ENCODE results near the gene APAF1. TPM values are rescaled to one million over a fixed set of nuclear protein-coding genes. Genes with fewer than 3 reads are reported as not detected.

The APAF1 gene
- total RNA-seq, 4 donors from 2014 or later: 9.1 to 10.9 (median 10.0) TPM

- intact Hi-C loops (cut with DNase I): loop anchor here (2.0 kb wide), 1 partner anchor 53 kb away; the partner anchor contains the start of gene SLC25A3
- Histone ChIP-seq H3K4me3 (peak overlapping the region; percentile 73 to 97 (median 92)), H3K27me3 (no peaks in the 10 kb centered on the region), H3K36me3 (peaks cover 9 to 22% (median 16%) of the 10 kb centered on the region in 4 donors), H3K4me1 (peaks cover 8 to 33% (median 31%) of the 10 kb centered on the region in 4 donors), H3K9me3 (no peaks in the 10 kb centered on the region), H3K27ac (replicated peaks in 1 of 4) (peak overlapping the region; percentile 83 to 89 (median 86))
- WGBS: 1% methylated on average over 10 of the region's 24 CpGs
- TF ChIP-seq EP300 (IDR thresholded peaks at IDR 0.05): no peak
- TF ChIP-seq POLR2A (IDR thresholded peaks at IDR 0.05; ENCODE audit: low read depth): no peak
- TF ChIP-seq, protein P1, sequence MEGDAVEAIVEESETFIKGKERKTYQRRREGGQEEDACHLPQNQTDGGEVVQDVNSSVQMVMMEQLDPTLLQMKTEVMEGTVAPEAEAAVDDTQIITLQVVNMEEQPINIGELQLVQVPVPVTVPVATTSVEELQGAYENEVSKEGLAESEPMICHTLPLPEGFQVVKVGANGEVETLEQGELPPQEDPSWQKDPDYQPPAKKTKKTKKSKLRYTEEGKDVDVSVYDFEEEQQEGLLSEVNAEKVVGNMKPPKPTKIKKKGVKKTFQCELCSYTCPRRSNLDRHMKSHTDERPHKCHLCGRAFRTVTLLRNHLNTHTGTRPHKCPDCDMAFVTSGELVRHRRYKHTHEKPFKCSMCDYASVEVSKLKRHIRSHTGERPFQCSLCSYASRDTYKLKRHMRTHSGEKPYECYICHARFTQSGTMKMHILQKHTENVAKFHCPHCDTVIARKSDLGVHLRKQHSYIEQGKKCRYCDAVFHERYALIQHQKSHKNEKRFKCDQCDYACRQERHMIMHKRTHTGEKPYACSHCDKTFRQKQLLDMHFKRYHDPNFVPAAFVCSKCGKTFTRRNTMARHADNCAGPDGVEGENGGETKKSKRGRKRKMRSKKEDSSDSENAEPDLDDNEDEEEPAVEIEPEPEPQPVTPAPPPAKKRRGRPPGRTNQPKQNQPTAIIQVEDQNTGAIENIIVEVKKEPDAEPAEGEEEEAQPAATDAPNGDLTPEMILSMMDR (IDR thresholded peaks at IDR 0.05): no peak
- no peak for TF ChIP-seq POLR2AphosphoS5 (IDR thresholded peaks at IDR 0.05)
- DNase-seq (ENCODE audit: extremely low spot score): no peak
Measured at GRCh38 chr12:98645572-98646067, 530 bp downstream of the APAF1 start.

GRCh38 chr12:98646294-98647090 lies 1.4 kb downstream of the APAF1 start:
- TF ChIP-seq POLR2A (IDR thresholded peaks at IDR 0.05; ENCODE audit: low read depth) (no peak), POLR2AphosphoS5 (IDR thresholded peaks at IDR 0.05) (no peak), EP300 (IDR thresholded peaks at IDR 0.05) (no peak)
- TF ChIP-seq, protein P1 (IDR thresholded peaks at IDR 0.05): peak in 1 of 3 experiments; percentile 24
- intact Hi-C loops (cut with DNase I): no loop called here
- Histone ChIP-seq H3K27ac (replicated peaks in 1 of 4) (no peak overlapping the region), H3K27me3 (no peaks in the 10 kb centered on the region), H3K4me3 (peak overlapping the region; percentile 73 to 97 (median 92)), H3K36me3 (peaks cover 12 to 29% (median 20%) of the 10 kb centered on the region in 4 donors), H3K9me3 (no peaks in the 10 kb centered on the region), H3K4me1 (peaks cover 8 to 33% (median 31%) of the 10 kb centered on the region in 4 donors)
- 13% methylated on average over 8 of the region's 8 CpGs for WGBS
- DNase-seq (ENCODE audit: extremely low spot score): no peak

- intact Hi-C loops (cut with DNase I): loop anchor here (5.0 kb wide), 1 partner anchor 84 kb away; no protein-coding TSS in a partner anchor
Measured at GRCh38 chr12:98651328-98651727, 6.2 kb downstream of the APAF1 start.

DNA sequence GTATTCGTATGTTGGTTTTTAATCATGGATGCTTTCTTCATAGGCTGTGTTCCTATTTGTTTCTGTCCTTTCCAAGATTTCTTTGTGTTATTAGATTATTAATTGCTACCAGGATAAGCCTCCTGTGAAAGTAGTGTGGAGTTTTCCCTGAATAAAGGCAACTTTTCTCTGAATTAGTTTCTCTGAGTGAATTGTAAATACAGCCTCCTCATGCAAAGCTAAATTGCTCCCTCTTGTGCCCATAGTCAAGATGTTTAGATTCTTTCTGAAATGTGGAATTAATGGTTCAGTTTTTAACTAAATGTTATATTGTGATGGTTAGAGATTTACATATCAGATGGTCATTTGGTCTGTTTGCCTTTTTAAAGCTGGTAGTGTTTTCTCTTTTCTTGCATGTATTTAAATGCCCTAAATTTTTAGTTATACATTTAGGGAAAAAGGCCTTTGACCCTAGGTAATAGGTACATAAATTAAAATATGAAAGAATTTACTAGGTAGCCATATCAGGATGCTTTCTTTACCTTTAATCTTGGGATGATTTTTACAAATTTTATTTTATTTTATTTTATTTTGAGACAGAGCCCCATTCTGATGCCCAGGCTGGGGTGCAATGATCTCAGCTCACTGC lies 8.9 kb downstream of the APAF1 start:
- 78% methylated on average over 1 of the region's 1 CpG for WGBS
- H3K27me3 ChIP-seq: no peaks in the 10 kb centered on the region
- H3K4me1 ChIP-seq: no peaks in the 10 kb centered on the region
- H3K9me3 ChIP-seq: no peaks in the 10 kb centered on the region
- no peak overlapping the region for H3K4me3 ChIP-seq
- H3K36me3 ChIP-seq: peaks cover 18 to 65% (median 34%) of the 10 kb centered on the region in 4 donors
- H3K27ac ChIP-seq (replicated peaks in 1 of 4): no peak overlapping the region
- intact Hi-C loops (cut with DNase I): loop anchor here (5.0 kb wide), 1 partner anchor 87 kb away; no protein-coding TSS in a partner anchor
- DNase-seq (ENCODE audit: extremely low spot score): no peak
- TF ChIP-seq EP300 (IDR thresholded peaks at IDR 0.05): no peak
- TF ChIP-seq POLR2AphosphoS5 (IDR thresholded peaks at IDR 0.05): no peak
- TF ChIP-seq, protein P1 (IDR thresholded peaks at IDR 0.05): peak; percentile 47 to 57 (median 56)

More at GRCh38 chr12:98651328-98651727, 6.2 kb downstream of the APAF1 start:
- H3K27me3 ChIP-seq: no peaks in the 10 kb centered on the region
- H3K27ac ChIP-seq (replicated peaks in 1 of 4): no peak overlapping the region
- H3K9me3 ChIP-seq: no peaks in the 10 kb centered on the region
- no peak for DNase-seq (ENCODE audit: extremely low spot score)
- H3K36me3 ChIP-seq: peaks cover 12 to 50% (median 28%) of the 10 kb centered on the region in 4 donors
- no peak overlapping the region for H3K4me3 ChIP-seq
- peaks cover 0 to 15% (median 12%) of the 10 kb centered on the region in 4 donors for H3K4me1 ChIP-seq
- TF ChIP-seq, protein P1 (IDR thresholded peaks at IDR 0.05): no peak
- TF ChIP-seq EP300 (IDR thresholded peaks at IDR 0.05): no peak
- TF ChIP-seq POLR2AphosphoS5 (IDR thresholded peaks at IDR 0.05): no peak
- no peak for TF ChIP-seq POLR2A (IDR thresholded peaks at IDR 0.05; ENCODE audit: low read depth)

Measured in esophagus muscularis mucosa (tissue), 4 donors.